Keratinocyte (primary cell): ENCODE results near the gene SEC62. TPM values are rescaled to one million over a fixed set of nuclear protein-coding genes. Genes with fewer than 3 reads are reported as not detected.

Experiments
- DNase-seq: peaks from one replicate; pipeline ENCODE4 v3.0.0-alpha.2; 2011; ENCODE audit warnings: low read depth, missing footprints, low spot score
- FAIRE-seq: peaks from 2 replicates; lab custom pipeline; 2011; peaks lifted over from hg19 to GRCh38; lab: Jason Lieb, UNC
- H2AFZ ChIP-seq: 2 replicates; pipeline ENCODE4 v1.6.0; 2012; ENCODE audit warnings: low read length, control low read depth, inconsistent platforms; ENCODE audit not compliant: control insufficient read depth
- H3K27ac ChIP-seq: 2 replicates; pipeline ENCODE4 v1.5.1; 2011; ENCODE audit warnings: low read length; ENCODE audit not compliant: control insufficient read depth, insufficient read depth
- H3K27me3 ChIP-seq: 3 replicates; pipeline ENCODE4 v1.6.0; 2011; ENCODE audit warnings: low read length; ENCODE audit not compliant: control insufficient read depth, insufficient read depth; ENCODE audit errors: extremely low read depth
- H3K36me3 ChIP-seq, 2 experiments: 2 replicates in 1 of 2; 3 replicates in 1 of 2; pipeline ENCODE4 v1.5.1; 2011; ENCODE audit warnings: low read length in 2 of 2, mild to moderate bottlenecking in 1 of 2; ENCODE audit not compliant: control insufficient read depth in 2 of 2, insufficient read depth in 2 of 2; ENCODE audit errors: extremely low read depth in 1 of 2
- H3K4me1 ChIP-seq: 3 replicates; pipeline ENCODE4 v1.5.1; 2011; ENCODE audit warnings: low read length; ENCODE audit not compliant: control insufficient read depth, insufficient read depth; ENCODE audit errors: extremely low read depth
- H3K4me2 ChIP-seq: 3 replicates; pipeline ENCODE4 v1.6.0; 2011; ENCODE audit warnings: low read depth, low read length; ENCODE audit not compliant: control insufficient read depth, insufficient read depth; ENCODE audit errors: extremely low read depth
- H3K4me3 ChIP-seq, 3 experiments: fragments of 200-600 bp in 1 of 3; sonication (generic) in 1 of 3; 2 replicates in 2 of 3; 3 replicates in 1 of 3; pipeline ENCODE4 v1.5.1; 2011 to 2016; ENCODE audit warnings: low read length in 3 of 3, mild to moderate bottlenecking in 3 of 3, control low read depth in 2 of 3, inconsistent platforms in 1 of 3, low read depth in 1 of 3, mixed read lengths in 1 of 3, mixed run types in 1 of 3, moderate library complexity in 1 of 3; ENCODE audit not compliant: control insufficient read depth in 2 of 3, insufficient read depth in 2 of 3; ENCODE audit errors: extremely low read depth in 1 of 3
- H3K79me2 ChIP-seq: 2 replicates; pipeline ENCODE4 v1.6.0; 2012; ENCODE audit warnings: low read length; ENCODE audit not compliant: control insufficient read depth, insufficient read depth
- H3K9ac ChIP-seq: 3 replicates; pipeline ENCODE4 v1.6.0; 2011; ENCODE audit warnings: low read length; ENCODE audit not compliant: control insufficient read depth, insufficient read depth; ENCODE audit errors: extremely low read depth
- H3K9me1 ChIP-seq: 3 replicates; pipeline ENCODE4 v1.6.0; 2011; ENCODE audit warnings: low read length; ENCODE audit not compliant: control insufficient read depth, insufficient read depth; ENCODE audit errors: extremely low read depth
- H3K9me3 ChIP-seq: 2 replicates; pipeline ENCODE4 v1.5.1; 2012; ENCODE audit warnings: low read depth, low read length; ENCODE audit not compliant: control insufficient read depth
- H4K20me1 ChIP-seq: 3 replicates; pipeline ENCODE4 v1.6.0; 2011; ENCODE audit warnings: low read length; ENCODE audit not compliant: control insufficient read depth, insufficient read depth; ENCODE audit errors: extremely low read depth
- EZH2 ChIP-seq: IDR thresholded peaks from one replicate; pipeline ENCODE4 v1.6.1; 2012; ENCODE audit warnings: inconsistent platforms, mild to moderate bottlenecking, low read length, moderate library complexity
- dilution Hi-C: fragments of 300-500 bp; cut with MboI; formaldehyde crosslinking; loops from one replicate; pipeline ENCODE4 v1.7.0; 2020; ENCODE audit warnings: low sequenced_read_pairs; ENCODE audit not compliant: extremely low pct_ligation_motif_present
- polyA plus RNA-seq, 5 experiments: library from polyadenylated mRNA; depleted of rRNA in 3 of 5; stranded (reverse) in 3 of 5; stranded (forward) in 1 of 5; unstranded in 1 of 5; fragments of >200 nt; gene quantifications; 1 replicate in 1 of 5; 2 replicates in 3 of 5; 3 replicates in 1 of 5; pipeline versions ENCODE4 v1.2.1 to v1.2.3, GENCODE V29; 2011 to 2012; ENCODE audit warnings: missing spikeins in 2 of 5, low read depth in 1 of 5, low replicate concordance in 1 of 5
- TF ChIP-seq, protein P1 (sequence below), 3 experiments: IDR thresholded peaks in 1 of 3; conservative IDR thresholded peaks in 1 of 3; optimal IDR thresholded peaks in 1 of 3; 2 replicates in 2 of 3; 3 replicates in 1 of 3; pipeline versions ENCODE3 to v1.5.1; 2011; ENCODE audit warnings: low read length in 3 of 3, mild to moderate bottlenecking in 3 of 3, moderate library complexity in 2 of 3, control low read depth in 1 of 3, inconsistent platforms in 1 of 3; ENCODE audit not compliant: insufficient read depth in 2 of 3; ENCODE audit errors: extremely low read depth in 1 of 3

The SEC62 gene
- polyA plus RNA-seq, 1 donor (not counting 4 experiments of a cell fraction or from before 2014, with no cell fraction given), result 63.3 TPM

DNA sequence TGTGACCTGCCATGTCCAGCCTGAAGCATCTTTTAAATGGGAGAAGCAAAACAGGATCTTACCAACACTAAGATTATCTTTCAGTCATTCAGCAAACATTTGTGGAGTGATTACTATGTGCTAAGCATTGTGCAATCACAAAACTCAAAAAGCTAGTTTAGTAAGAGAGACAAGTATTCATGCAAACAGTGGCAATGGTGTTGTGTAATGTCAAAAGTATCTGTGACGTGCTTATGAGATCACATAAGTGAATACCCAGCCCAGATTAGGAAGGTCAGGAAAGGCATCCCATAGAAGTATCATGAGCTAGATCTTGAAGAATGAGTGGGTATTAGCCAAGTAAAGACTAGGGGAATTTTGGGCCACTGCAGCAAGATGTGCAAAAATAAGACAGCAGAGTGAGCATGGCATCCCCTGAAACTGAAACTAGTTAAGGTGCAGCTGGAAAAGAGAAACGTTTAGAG lies 32.1 kb downstream of the SEC62 start:
- DNase-seq (no peak), FAIRE-seq (no peak)
- dilution Hi-C loops, result no loop called here
- no peak overlapping the region for H3K9ac ChIP-seq
- H3K27me3 ChIP-seq, result no peaks in the 10 kb centered on the region
- H3K4me2 ChIP-seq, result no peak overlapping the region
- no peaks in the 10 kb centered on the region for H4K20me1 ChIP-seq
- no peak overlapping the region for H2AFZ ChIP-seq
- H3K36me3 ChIP-seq, result peaks cover 1 to 8% of the 10 kb centered on the region in 2 experiments
- H3K4me1 ChIP-seq, result no peaks in the 10 kb centered on the region
- no peak for TF ChIP-seq EZH2
- TF ChIP-seq, protein P1, sequence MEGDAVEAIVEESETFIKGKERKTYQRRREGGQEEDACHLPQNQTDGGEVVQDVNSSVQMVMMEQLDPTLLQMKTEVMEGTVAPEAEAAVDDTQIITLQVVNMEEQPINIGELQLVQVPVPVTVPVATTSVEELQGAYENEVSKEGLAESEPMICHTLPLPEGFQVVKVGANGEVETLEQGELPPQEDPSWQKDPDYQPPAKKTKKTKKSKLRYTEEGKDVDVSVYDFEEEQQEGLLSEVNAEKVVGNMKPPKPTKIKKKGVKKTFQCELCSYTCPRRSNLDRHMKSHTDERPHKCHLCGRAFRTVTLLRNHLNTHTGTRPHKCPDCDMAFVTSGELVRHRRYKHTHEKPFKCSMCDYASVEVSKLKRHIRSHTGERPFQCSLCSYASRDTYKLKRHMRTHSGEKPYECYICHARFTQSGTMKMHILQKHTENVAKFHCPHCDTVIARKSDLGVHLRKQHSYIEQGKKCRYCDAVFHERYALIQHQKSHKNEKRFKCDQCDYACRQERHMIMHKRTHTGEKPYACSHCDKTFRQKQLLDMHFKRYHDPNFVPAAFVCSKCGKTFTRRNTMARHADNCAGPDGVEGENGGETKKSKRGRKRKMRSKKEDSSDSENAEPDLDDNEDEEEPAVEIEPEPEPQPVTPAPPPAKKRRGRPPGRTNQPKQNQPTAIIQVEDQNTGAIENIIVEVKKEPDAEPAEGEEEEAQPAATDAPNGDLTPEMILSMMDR (optimal IDR thresholded peaks at IDR 0.05 in 1 of 3, IDR thresholded peaks at IDR 0.05 in 1 of 3, conservative IDR thresholded peaks at IDR 0.05 in 1 of 3; ENCODE audit: extremely low read depth in 1 of 3, insufficient read depth in 2 of 3, low read length in 3 of 3), result no peak
- no peaks in the 10 kb centered on the region for H3K79me2 ChIP-seq
- no peaks in the 10 kb centered on the region for H3K9me3 ChIP-seq
- H3K4me3 ChIP-seq, result no peak overlapping the region
- no peak overlapping the region for H3K27ac ChIP-seq
- H3K9me1 ChIP-seq, result no peaks in the 10 kb centered on the region

DNA sequence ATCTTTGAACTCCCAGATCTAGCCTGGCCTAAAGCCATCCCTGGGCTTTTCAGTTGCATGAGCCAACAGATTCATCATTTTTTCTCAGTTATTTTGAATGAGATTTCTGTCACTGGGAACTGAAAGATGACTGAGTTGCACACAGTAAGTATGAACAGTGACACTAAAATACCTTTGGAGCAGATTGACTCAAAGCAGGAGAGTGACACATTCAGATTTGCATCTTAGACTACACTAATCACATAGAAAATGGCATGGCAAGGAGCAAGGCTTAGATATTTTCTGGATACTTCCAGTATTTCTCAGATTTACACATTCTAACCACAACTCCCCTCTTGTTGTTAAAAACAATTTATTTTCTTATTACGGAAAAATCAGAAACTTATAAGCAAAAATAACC lies 32.8 kb downstream of the SEC62 start:
- Histone ChIP-seq H3K36me3 (peaks cover 1 to 4% of the 10 kb centered on the region in 2 experiments), H3K9me3 (no peaks in the 10 kb centered on the region), H3K27ac (no peak overlapping the region), H3K4me3 (no peak overlapping the region), H2AFZ (no peak overlapping the region), H3K27me3 (no peaks in the 10 kb centered on the region), H4K20me1 (no peaks in the 10 kb centered on the region), H3K4me1 (no peaks in the 10 kb centered on the region), H3K9me1 (no peaks in the 10 kb centered on the region), H3K4me2 (no peak overlapping the region), H3K9ac (no peak overlapping the region), H3K79me2 (no peaks in the 10 kb centered on the region)
- TF ChIP-seq EZH2, result no peak
- TF ChIP-seq, protein P1 (optimal IDR thresholded peaks at IDR 0.05 in 1 of 3, IDR thresholded peaks at IDR 0.05 in 1 of 3, conservative IDR thresholded peaks at IDR 0.05 in 1 of 3; ENCODE audit: extremely low read depth in 1 of 3, insufficient read depth in 2 of 3, low read length in 3 of 3), result no peak
- FAIRE-seq (no peak), DNase-seq (no peak)
- dilution Hi-C loops, result no loop called here
